HEK293T (cell line): ENCODE data around the gene LPIN3.

Source experiments
- FOXA1 ChIP-seq: fragments of 450-650 bp; IDR thresholded peaks from 2 replicates; pipeline ENCODE4 v1.6.1; 2016; ENCODE audit warnings: mild to moderate bottlenecking
- FOXM1 ChIP-seq: fragments of 450-650 bp; IDR thresholded peaks from 2 replicates; pipeline ENCODE4 v1.6.1; 2017; ENCODE audit warnings: mild to moderate bottlenecking, borderline replicate concordance
- SP1 ChIP-seq: fragments of 450-650 bp; IDR thresholded peaks from 2 replicates; pipeline ENCODE4 v1.6.1; 2017
- TARDBP ChIP-seq: fragments of 450-650 bp; IDR thresholded peaks from 2 replicates; pipeline ENCODE4 v1.6.1; 2016

DNA sequence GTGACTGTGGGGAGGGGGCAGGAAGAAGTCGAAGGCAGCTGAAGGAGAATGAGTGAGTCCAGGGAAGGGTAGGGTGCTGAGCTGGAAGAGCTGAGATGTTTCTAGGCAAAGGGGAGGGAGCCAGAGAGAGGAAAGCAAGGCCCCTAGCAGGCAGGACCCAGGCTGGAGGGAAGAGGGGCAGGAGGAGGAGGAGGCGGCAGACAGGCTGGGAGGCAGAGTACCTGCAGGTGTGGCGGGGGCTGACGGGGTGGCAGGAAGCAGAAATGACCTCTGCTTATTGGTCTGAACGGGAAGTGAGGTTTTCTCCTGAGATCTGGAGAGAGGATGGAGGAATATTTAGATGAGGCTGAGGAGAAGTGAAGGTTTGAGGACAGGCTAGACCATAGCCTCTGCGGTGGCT, 36.7 kb downstream of the LPIN3 start:
- TF ChIP-seq SP1 (no peak), TARDBP (no peak), FOXA1 (no peak), FOXM1 (no peak)
